GM18511 (cell line): Measurements from ENCODE around the gene IGFL2.
"Not testable (repeated sequence)": the region's sequence is repeated elsewhere in the genome, so short reads cannot be mapped to it uniquely, and the experiment has no call there.

Source experiments
- ATAC-seq: cut with Tn5 transposase; IDR thresholded peaks from one replicate; pipeline ENCODE4 v1.9.1; 2021; ENCODE audit warnings: mild to moderate bottlenecking, moderate library complexity; ENCODE audit not compliant: unreplicated experiment

The IGFL2 gene

GRCh38 chr19:46206682-46207081 is 58.6 kb downstream of the IGFL2 start:
- ATAC-seq: no peak

GRCh38 chr19:46207858-46208257 is 59.8 kb downstream of the IGFL2 start:
- ATAC-seq: not testable (repeated sequence)

- ATAC-seq: no peak
These were observed 61.0 kb downstream of the IGFL2 start for GRCh38 chr19:46209051-46209450.

- ATAC-seq: no peak
These were observed 61.4 kb downstream of the IGFL2 start for GRCh38 chr19:46209472-46209871.

- no peak for ATAC-seq
These were observed 62.6 kb downstream of the IGFL2 start for GRCh38 chr19:46210669-46211068.
